CD4-positive, alpha-beta memory T cell (primary cell): ENCODE data around the gene KIDINS220. TPM values are rescaled to one million over a fixed set of nuclear protein-coding genes. Genes with fewer than 3 reads are reported as not detected.
"Not testable (repeated sequence)": the region's sequence is repeated elsewhere in the genome, so short reads cannot be mapped to it uniquely, and the experiment has no call there.

Experiments used
- CTCF ChIA-PET: fragments of 350-600 bp; sonication (Branson Sonifier 250); formaldehyde crosslinking; loops from one replicate; lab custom pipeline; 2021; ENCODE audit warnings: inconsistent platforms; ENCODE audit not compliant: partially characterized antibody; lab: Charles Lee
- POLR2A ChIA-PET: fragments of 350-600 bp; sonication (Branson Sonifier 250); formaldehyde crosslinking; loops from one replicate; lab custom pipeline; 2021; ENCODE audit not compliant: partially characterized antibody; lab: Charles Lee
- DNase-seq, 5 donors: peaks; one replicate each; pipeline versions ENCODE4 v3.0.0 to v3.0.0-alpha.2; 2020 to 2022; ENCODE audit warnings: mixed read lengths in 1 of 5
- H3K27ac ChIP-seq: one replicate; pipeline ENCODE4 v1.7.0; 2013; ENCODE audit warnings: low read depth, low read length
- H3K27me3 ChIP-seq: 2 replicates; pipeline ENCODE4 v1.7.0; 2013; ENCODE audit warnings: mild to moderate bottlenecking, low read length, moderate library complexity; ENCODE audit not compliant: insufficient read depth
- H3K36me3 ChIP-seq: 2 replicates; pipeline ENCODE4 v1.7.0; 2013; ENCODE audit warnings: mild to moderate bottlenecking, low read length, moderate library complexity; ENCODE audit not compliant: insufficient read depth
- H3K4me1 ChIP-seq: 2 replicates; pipeline ENCODE4 v1.7.0; 2013; ENCODE audit warnings: mild to moderate bottlenecking, low read length, moderate library complexity; ENCODE audit not compliant: insufficient read depth
- H3K4me3 ChIP-seq, 2 donors: one replicate each; pipeline ENCODE4 v1.7.0; 2013; ENCODE audit warnings: low read length in 2 of 2, mild to moderate bottlenecking in 1 of 2
- H3K9me3 ChIP-seq, 2 donors: one replicate each; pipeline ENCODE4 v1.7.0; 2013; ENCODE audit warnings: low read length in 2 of 2, control low read depth in 1 of 2; ENCODE audit not compliant: control insufficient read depth in 1 of 2
- H3K27ac Mint-ChIP-seq, 7 donors: one replicate each; pipeline ENCODE4 v1.8.0; 2020 to 2021; ENCODE audit warnings: mixed read lengths in 7 of 7, mild to moderate bottlenecking in 6 of 7, inconsistent platforms in 3 of 7, moderate library complexity in 3 of 7
- H3K27me3 Mint-ChIP-seq, 2 donors: one replicate each; pipeline ENCODE4 v1.8.0; 2020 to 2021; ENCODE audit warnings: mixed read lengths in 2 of 2
- H3K36me3 Mint-ChIP-seq, 2 donors: one replicate each; pipeline ENCODE4 v1.8.0; 2020 to 2021; ENCODE audit warnings: mixed read lengths in 2 of 2, inconsistent platforms in 1 of 2, mild to moderate bottlenecking in 1 of 2
- H3K4me1 Mint-ChIP-seq, 4 donors: one replicate each; pipeline ENCODE4 v1.8.0; 2020 to 2021; ENCODE audit warnings: mixed read lengths in 4 of 4, mild to moderate bottlenecking in 1 of 4
- H3K4me3 Mint-ChIP-seq, 8 donors: one replicate each; pipeline ENCODE4 v1.8.0; 2020 to 2021; ENCODE audit warnings: mixed read lengths in 8 of 8, mild to moderate bottlenecking in 7 of 8, moderate library complexity in 6 of 8, inconsistent platforms in 3 of 8
- H3K9me3 Mint-ChIP-seq, 8 donors: one replicate each; pipeline ENCODE4 v1.8.0; 2020 to 2021; ENCODE audit warnings: mixed read lengths in 8 of 8, mild to moderate bottlenecking in 5 of 8, inconsistent platforms in 3 of 8, moderate library complexity in 1 of 8
- intact Hi-C: fragments of 100-400 bp; cut with micrococcal nuclease; formaldehyde crosslinking; loops from one replicate; pipeline ENCODE4 v1.15.1; 2023
- polyA plus RNA-seq, 2 donors: library from polyadenylated mRNA; unstranded; fragments of 300-500 nt; fragmentation: Illumina TruSeq; gene quantifications; one replicate each; pipeline ENCODE4 v1.2.3, GENCODE V29; 2021
- total RNA-seq, 2 experiments: library from RNA; stranded (reverse); gene quantifications; one replicate each; pipeline ENCODE4 v1.2.3, GENCODE V29; 2021

The KIDINS220 gene
- total and polyA plus RNA-seq, 4 experiments from 2014 or later: 15.0 to 52.3 (median 39.8) TPM

DNA sequence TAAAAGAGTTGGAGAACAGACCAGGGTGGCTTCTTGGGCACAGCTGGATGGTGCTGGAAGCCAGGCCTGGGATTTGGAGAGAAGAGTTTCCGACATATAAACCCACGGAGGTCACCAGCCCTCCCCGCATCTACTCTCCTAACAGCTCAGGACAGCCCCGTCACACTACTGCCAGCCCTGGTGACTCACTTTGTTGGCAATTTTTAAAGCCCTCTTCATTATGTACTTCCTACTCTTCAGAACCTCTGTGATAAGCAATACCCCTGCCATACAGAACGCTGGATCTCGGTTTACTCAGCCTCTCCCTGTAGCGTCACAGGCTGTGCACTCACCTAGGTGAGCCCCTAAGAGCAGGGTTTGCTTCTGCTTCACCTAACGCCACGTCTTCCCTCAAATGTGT is 107.5 kb downstream of the KIDINS220 start:
- no peak for DNase-seq
- Histone ChIP-seq H3K36me3 (peaks cover 40% of the 10 kb centered on the region), H3K27me3 (no peaks in the 10 kb centered on the region), H3K4me1 (no peaks in the 10 kb centered on the region), H3K4me3 (no peak overlapping the region), H3K27ac (no peak overlapping the region), H3K9me3 (no peaks in the 10 kb centered on the region)
- H3K4me1 Mint-ChIP-seq: no peaks in the 10 kb centered on the region
- no peak overlapping the region for H3K4me3 Mint-ChIP-seq
- no peaks in the 10 kb centered on the region for H3K27me3 Mint-ChIP-seq
- intact Hi-C loops: no loop called here
- CTCF ChIA-PET: no interaction called here
- POLR2A ChIA-PET: interaction anchor here (0.5 kb wide), 1 partner anchor 722 kb away, joined by 3 read pairs; no protein-coding TSS in a partner anchor
- peaks cover 58 to 67% of the 10 kb centered on the region in 2 donors for H3K36me3 Mint-ChIP-seq
- H3K27ac Mint-ChIP-seq: no peak overlapping the region
- H3K9me3 Mint-ChIP-seq: no peaks in the 10 kb centered on the region

DNA sequence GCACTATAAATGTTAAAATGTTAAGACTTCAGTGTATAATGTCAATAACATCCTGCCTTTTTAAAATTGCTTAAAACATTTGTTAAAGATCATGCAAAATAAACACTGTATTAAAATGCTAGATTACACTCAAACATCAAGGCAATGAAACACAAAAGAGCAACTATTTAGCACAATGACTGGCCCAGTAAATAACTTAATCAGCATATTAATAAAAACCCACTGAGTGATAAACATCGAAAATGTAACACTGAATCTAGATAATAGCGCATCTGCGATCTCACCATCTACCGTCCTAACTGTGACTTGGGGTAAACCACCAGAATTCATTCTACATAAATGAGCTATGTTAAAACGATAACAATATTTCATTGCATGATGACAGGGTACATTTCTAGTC is 108.3 kb downstream of the KIDINS220 start:
- H3K27ac ChIP-seq, H3K27me3 ChIP-seq, DNase-seq, H3K27me3 Mint-ChIP-seq, H3K4me1 ChIP-seq, H3K4me1 Mint-ChIP-seq, H3K9me3 Mint-ChIP-seq, CTCF ChIA-PET, intact Hi-C loops, H3K4me3 Mint-ChIP-seq, H3K27ac Mint-ChIP-seq, POLR2A ChIA-PET, H3K4me3 ChIP-seq, H3K9me3 ChIP-seq: not testable (repeated sequence)
- H3K36me3 Mint-ChIP-seq: peaks cover 57 to 60% of the 10 kb centered on the region in 2 donors
- peaks cover 32% of the 10 kb centered on the region for H3K36me3 ChIP-seq

- no peaks in the 10 kb centered on the region for H3K4me1 Mint-ChIP-seq
- ChIA-PET CTCF (no interaction called here), POLR2A (no interaction called here)
- H3K27ac Mint-ChIP-seq: no peak overlapping the region
- no peaks in the 10 kb centered on the region for H3K27me3 Mint-ChIP-seq
- H3K4me3 Mint-ChIP-seq: no peak overlapping the region
- no peaks in the 10 kb centered on the region for H3K27me3 ChIP-seq
- H3K9me3 Mint-ChIP-seq: no peaks in the 10 kb centered on the region
- no peaks in the 10 kb centered on the region for H3K9me3 ChIP-seq
- H3K36me3 Mint-ChIP-seq: peaks cover 52 to 54% of the 10 kb centered on the region in 2 donors
- H3K27ac ChIP-seq: no peak overlapping the region
- intact Hi-C loops: no loop called here
- H3K4me1 ChIP-seq: no peaks in the 10 kb centered on the region
- H3K36me3 ChIP-seq: peaks cover 27% of the 10 kb centered on the region
- DNase-seq: no peak
- no peak overlapping the region for H3K4me3 ChIP-seq
These were observed 109.0 kb downstream of the KIDINS220 start for GRCh38 chr2:8728305-8729015.

DNA sequence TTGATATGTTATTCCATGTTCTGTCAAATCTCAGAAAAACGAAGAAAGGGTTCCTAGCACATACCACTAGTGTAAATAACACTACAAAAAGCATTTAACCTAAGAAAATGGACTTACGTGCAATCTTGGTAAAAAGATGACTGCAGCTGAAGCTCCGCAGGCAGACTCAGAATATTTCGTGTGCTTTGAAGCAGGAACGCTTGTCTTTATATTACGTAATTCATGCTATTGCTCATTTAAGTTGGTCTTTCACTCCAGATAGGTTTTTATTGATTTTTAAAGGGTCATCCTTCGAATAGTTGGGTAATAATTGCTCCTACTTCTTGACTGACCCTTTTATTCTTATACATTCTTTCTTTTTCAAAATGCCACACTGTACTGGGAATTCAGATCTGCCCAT is 111.6 kb downstream of the KIDINS220 start:
- Mint-ChIP-seq H3K27me3 (no peaks in the 10 kb centered on the region), H3K27ac (peak overlapping the region in 1 of 7 donors; percentile 23)

GRCh38 chr2:8722986-8723385 is 114.4 kb downstream of the KIDINS220 start:
- Histone ChIP-seq H3K27ac (no peak overlapping the region), H3K36me3 (no peaks in the 10 kb centered on the region), H3K27me3 (no peaks in the 10 kb centered on the region), H3K9me3 (no peaks in the 10 kb centered on the region), H3K4me3 (no peak overlapping the region), H3K4me1 (no peaks in the 10 kb centered on the region)
- ChIA-PET CTCF (no interaction called here), POLR2A (no interaction called here)
- H3K36me3 Mint-ChIP-seq: peaks cover 3 to 10% of the 10 kb centered on the region in 2 donors
- DNase-seq: no peak
- H3K4me1 Mint-ChIP-seq: no peaks in the 10 kb centered on the region
- no peak overlapping the region for H3K4me3 Mint-ChIP-seq
- intact Hi-C loops: no loop called here
- H3K27ac Mint-ChIP-seq: no peak overlapping the region
- H3K27me3 Mint-ChIP-seq: no peaks in the 10 kb centered on the region
- no peaks in the 10 kb centered on the region for H3K9me3 Mint-ChIP-seq

More for the DNA sequence above, 111.6 kb downstream of the KIDINS220 start:
- no peaks in the 10 kb centered on the region for H3K4me1 ChIP-seq
- H3K27ac ChIP-seq: no peak overlapping the region
- intact Hi-C loops: no loop called here
- H3K36me3 ChIP-seq: peaks cover 9% of the 10 kb centered on the region
- no peaks in the 10 kb centered on the region for H3K9me3 ChIP-seq
- no peaks in the 10 kb centered on the region for H3K27me3 ChIP-seq
- no peak for DNase-seq
- no peak overlapping the region for H3K4me3 Mint-ChIP-seq
- peaks cover 29 to 33% of the 10 kb centered on the region in 2 donors for H3K36me3 Mint-ChIP-seq
- no peak overlapping the region for H3K4me3 ChIP-seq
- no peaks in the 10 kb centered on the region for H3K4me1 Mint-ChIP-seq
- POLR2A ChIA-PET: no interaction called here
- no peaks in the 10 kb centered on the region for H3K9me3 Mint-ChIP-seq
- CTCF ChIA-PET: interaction anchor here (1.7 kb wide), 1 partner anchor 11 kb away, joined by 4 read pairs; no protein-coding TSS in a partner anchor

DNA sequence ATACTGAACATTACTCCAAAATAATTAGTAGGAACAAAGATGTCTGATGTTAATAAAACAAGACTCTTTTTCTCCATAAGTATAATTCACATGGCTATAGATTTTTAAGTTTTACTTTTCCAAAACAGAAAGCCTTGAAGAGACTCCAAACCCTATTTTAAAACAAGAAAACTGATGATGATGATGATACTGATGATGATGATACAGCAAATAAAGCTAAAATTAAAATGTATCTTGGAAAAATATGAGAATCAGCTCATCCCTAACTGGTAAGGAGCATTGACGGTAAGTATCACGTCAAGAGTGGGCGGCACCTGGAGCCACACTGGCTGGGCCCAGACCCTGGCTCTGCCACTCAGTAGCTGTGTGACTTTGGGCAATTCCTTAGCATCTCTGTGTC is 116.0 kb downstream of the KIDINS220 start:
- Histone ChIP-seq H3K27me3 (no peaks in the 10 kb centered on the region), H3K27ac (no peak overlapping the region), H3K9me3 (no peaks in the 10 kb centered on the region), H3K36me3 (no peaks in the 10 kb centered on the region), H3K4me1 (no peaks in the 10 kb centered on the region), H3K4me3 (no peak overlapping the region)
- Mint-ChIP-seq H3K36me3 (peaks cover 0 to 3% of the 10 kb centered on the region in 2 donors), H3K9me3 (peaks cover 0 to 6% (median 0%) of the 10 kb centered on the region in 8 donors), H3K27me3 (peaks cover 0 to 2% of the 10 kb centered on the region in 2 donors), H3K27ac (peak overlapping the region in 1 of 7 donors; percentile 60), H3K4me3 (no peak overlapping the region), H3K4me1 (no peaks in the 10 kb centered on the region)
- intact Hi-C loops: no loop called here
- DNase-seq: no peak
- ChIA-PET POLR2A (no interaction called here), CTCF (interaction anchor here (0.7 kb wide), 1 partner anchor 1624 kb away, joined by 3 read pairs; no protein-coding TSS in a partner anchor)

DNA sequence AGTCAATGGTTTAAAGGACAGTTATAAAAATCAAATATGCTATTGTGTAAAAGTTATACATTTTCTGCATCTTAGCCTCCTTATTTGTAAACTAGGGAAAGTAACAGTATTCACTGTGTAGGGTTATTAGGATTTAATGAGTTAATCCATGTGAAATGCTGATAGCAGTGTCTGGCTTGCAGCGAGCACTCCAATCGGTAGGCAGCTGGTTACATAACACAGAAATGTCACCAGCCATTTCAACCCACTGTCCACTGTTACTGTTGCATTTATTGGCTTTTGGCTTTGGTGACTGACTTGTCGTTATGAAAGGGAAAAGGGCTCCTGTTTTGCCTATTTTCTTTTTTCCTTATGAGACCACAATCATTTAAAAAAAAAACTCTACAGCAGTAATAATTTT is 116.7 kb downstream of the KIDINS220 start:
- H3K4me1 ChIP-seq: no peaks in the 10 kb centered on the region
- H3K4me3 Mint-ChIP-seq: no peak overlapping the region
- intact Hi-C loops: no loop called here
- no peaks in the 10 kb centered on the region for H3K36me3 Mint-ChIP-seq
- ChIA-PET CTCF (interaction anchor here (0.7 kb wide), 1 partner anchor 1623 kb away, joined by 3 read pairs; no protein-coding TSS in a partner anchor), POLR2A (no interaction called here)
- H3K27me3 Mint-ChIP-seq: peaks cover 4 to 5% of the 10 kb centered on the region in 2 donors
- H3K27ac Mint-ChIP-seq: no peak overlapping the region
- no peaks in the 10 kb centered on the region for H3K36me3 ChIP-seq
- H3K27ac ChIP-seq: no peak overlapping the region
- H3K4me1 Mint-ChIP-seq: no peaks in the 10 kb centered on the region
- no peak overlapping the region for H3K4me3 ChIP-seq
- peaks cover 0 to 13% (median 4%) of the 10 kb centered on the region in 8 donors for H3K9me3 Mint-ChIP-seq
- DNase-seq: no peak
- H3K27me3 ChIP-seq: no peaks in the 10 kb centered on the region
- H3K9me3 ChIP-seq: no peaks in the 10 kb centered on the region
